ENCODE results near the gene NOVA2.
"Not testable (repeated sequence)": the region's sequence is repeated elsewhere in the genome, so short reads cannot be mapped to it uniquely, and the experiment has no call there.

Gene NOVA2

GRCh38 chr19:45899919-45900589 is 73.6 kb downstream of the NOVA2 start:
- DNase-seq (ENCODE audit: low read depth): no peak
- H3K4me3 ChIP-seq (ENCODE audit: control insufficient read depth, low read depth, low read length): no peak overlapping the region
- TF ChIP-seq CTCF (IDR thresholded peaks at IDR 0.05; ENCODE audit: control insufficient read depth, insufficient read depth, low read depth, low read length, missing control alignments): no peak

- no peak overlapping the region for H3K4me3 ChIP-seq (ENCODE audit: control insufficient read depth, low read depth, low read length)
- TF ChIP-seq CTCF (IDR thresholded peaks at IDR 0.05; ENCODE audit: control insufficient read depth, insufficient read depth, low read depth, low read length, missing control alignments): no peak
- no peak for DNase-seq (ENCODE audit: low read depth)
Observed at GRCh38 chr19:45899253-45899652, 74.4 kb downstream of the NOVA2 start.

GRCh38 chr19:45897261-45897812 is 76.3 kb downstream of the NOVA2 start:
- no peak for TF ChIP-seq CTCF (IDR thresholded peaks at IDR 0.05; ENCODE audit: control insufficient read depth, insufficient read depth, low read depth, low read length, missing control alignments)
- DNase-seq (ENCODE audit: low read depth): no peak
- no peak overlapping the region for H3K4me3 ChIP-seq (ENCODE audit: control insufficient read depth, low read depth, low read length)

- not testable (repeated sequence) for H3K4me3 ChIP-seq (ENCODE audit: control insufficient read depth, low read depth, low read length); DNase-seq (ENCODE audit: low read depth)
Observed at GRCh38 chr19:45895983-45896599, 77.6 kb downstream of the NOVA2 start.

GRCh38 chr19:45895519-45895972 is 78.1 kb downstream of the NOVA2 start:
- no peak overlapping the region for H3K4me3 ChIP-seq (ENCODE audit: control insufficient read depth, low read depth, low read length)
- no peak for TF ChIP-seq CTCF (IDR thresholded peaks at IDR 0.05; ENCODE audit: control insufficient read depth, insufficient read depth, low read depth, low read length, missing control alignments)
- DNase-seq (ENCODE audit: low read depth): no peak

GRCh38 chr19:45890877-45891276 is 82.8 kb downstream of the NOVA2 start:
- no peak for TF ChIP-seq CTCF (IDR thresholded peaks at IDR 0.05; ENCODE audit: control insufficient read depth, insufficient read depth, low read depth, low read length, missing control alignments)
- DNase-seq (ENCODE audit: low read depth): no peak

GRCh38 chr19:45889210-45889885 is 84.3 kb downstream of the NOVA2 start:
- DNase-seq (ENCODE audit: low read depth): no peak
- TF ChIP-seq CTCF (IDR thresholded peaks at IDR 0.05; ENCODE audit: control insufficient read depth, insufficient read depth, low read depth, low read length, missing control alignments): no peak
- H3K4me3 ChIP-seq (ENCODE audit: control insufficient read depth, low read depth, low read length): no peak overlapping the region

More at GRCh38 chr19:45890877-45891276, 82.8 kb downstream of the NOVA2 start:
- no peak overlapping the region for H3K4me3 ChIP-seq (ENCODE audit: control insufficient read depth, low read depth, low read length)

Data from AG09309 (cell line).